22Rv1 (cell line): ENCODE measurements around the gene GRAMD4.

Experiments used
- H3K27ac ChIP-seq: fragments of 450-650 bp; 2 replicates; pipeline ENCODE4 v1.5.1; 2017
- CTCF ChIP-seq: fragments of 450-650 bp; IDR thresholded peaks from 2 replicates; pipeline ENCODE4 v1.5.1; 2017; ENCODE audit warnings: mild to moderate bottlenecking
- ZFX ChIP-seq: fragments of 450-650 bp; IDR thresholded peaks from 2 replicates; pipeline ENCODE4 v1.6.1; 2017; ENCODE audit warnings: antibody characterized with exemption, borderline replicate concordance

GRAMD4 gene

GRCh38 chr22:46574993-46575910, 44.9 kb upstream of the GRAMD4 start:
- TF ChIP-seq CTCF, result no peak
- no peak for TF ChIP-seq ZFX

GRCh38 chr22:46575911-46576555, 44.2 kb upstream of the GRAMD4 start:
- TF ChIP-seq ZFX, result no peak
- TF ChIP-seq CTCF, result no peak

More at GRCh38 chr22:46574993-46575910, 44.9 kb upstream of the GRAMD4 start:
- peak overlapping the region; percentile 40; the same call in 1 of the 2 replicates for H3K27ac ChIP-seq

GRCh38 chr22:46576556-46577367, 43.4 kb upstream of the GRAMD4 start:
- no peak overlapping the region for H3K27ac ChIP-seq

More at GRCh38 chr22:46575911-46576555, 44.2 kb upstream of the GRAMD4 start:
- H3K27ac ChIP-seq, result peak overlapping the region; percentile 40; the same call in 1 of the 2 replicates

GRCh38 chr22:46577368-46578249, 42.6 kb upstream of the GRAMD4 start:
- no peak overlapping the region for H3K27ac ChIP-seq
- no peak for TF ChIP-seq ZFX
- no peak for TF ChIP-seq CTCF

More at GRCh38 chr22:46576556-46577367, 43.4 kb upstream of the GRAMD4 start:
- TF ChIP-seq CTCF (no peak), ZFX (no peak)

GRCh38 chr22:46578251-46578823, 41.8 kb upstream of the GRAMD4 start:
- no peak overlapping the region for H3K27ac ChIP-seq
- TF ChIP-seq CTCF (no peak), ZFX (no peak)
